ENCODE results near the gene COL1A2. TPM values are rescaled to one million over a fixed set of nuclear protein-coding genes. Genes with fewer than 3 reads are reported as not detected.

COL1A2 gene
- total and polyA plus RNA-seq, 2 of the 8 experiments (the other 6 are each of a cell fraction or from before 2014, with no cell fraction given): 45.2 to 87.2 TPM

DNA sequence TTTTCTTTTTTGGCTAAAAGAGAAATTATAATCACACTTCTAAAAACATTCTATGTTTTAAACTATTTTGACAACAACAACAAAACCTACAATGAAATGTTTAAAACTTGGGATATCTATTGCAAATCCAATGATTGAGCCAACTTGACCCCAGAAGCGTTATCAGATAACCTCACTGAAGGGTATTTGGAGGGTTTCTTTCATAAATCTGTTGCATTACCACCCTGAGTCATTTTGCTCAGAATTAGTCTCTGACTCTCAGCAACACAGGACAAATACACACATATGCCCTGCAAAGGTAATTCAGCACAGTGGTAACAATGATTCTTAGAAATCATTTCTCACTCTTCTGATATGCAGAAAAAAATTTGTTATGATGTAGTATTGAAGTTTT lies 2.3 kb upstream of the COL1A2 start (continued):
- TF ChIP-seq, protein P1, sequence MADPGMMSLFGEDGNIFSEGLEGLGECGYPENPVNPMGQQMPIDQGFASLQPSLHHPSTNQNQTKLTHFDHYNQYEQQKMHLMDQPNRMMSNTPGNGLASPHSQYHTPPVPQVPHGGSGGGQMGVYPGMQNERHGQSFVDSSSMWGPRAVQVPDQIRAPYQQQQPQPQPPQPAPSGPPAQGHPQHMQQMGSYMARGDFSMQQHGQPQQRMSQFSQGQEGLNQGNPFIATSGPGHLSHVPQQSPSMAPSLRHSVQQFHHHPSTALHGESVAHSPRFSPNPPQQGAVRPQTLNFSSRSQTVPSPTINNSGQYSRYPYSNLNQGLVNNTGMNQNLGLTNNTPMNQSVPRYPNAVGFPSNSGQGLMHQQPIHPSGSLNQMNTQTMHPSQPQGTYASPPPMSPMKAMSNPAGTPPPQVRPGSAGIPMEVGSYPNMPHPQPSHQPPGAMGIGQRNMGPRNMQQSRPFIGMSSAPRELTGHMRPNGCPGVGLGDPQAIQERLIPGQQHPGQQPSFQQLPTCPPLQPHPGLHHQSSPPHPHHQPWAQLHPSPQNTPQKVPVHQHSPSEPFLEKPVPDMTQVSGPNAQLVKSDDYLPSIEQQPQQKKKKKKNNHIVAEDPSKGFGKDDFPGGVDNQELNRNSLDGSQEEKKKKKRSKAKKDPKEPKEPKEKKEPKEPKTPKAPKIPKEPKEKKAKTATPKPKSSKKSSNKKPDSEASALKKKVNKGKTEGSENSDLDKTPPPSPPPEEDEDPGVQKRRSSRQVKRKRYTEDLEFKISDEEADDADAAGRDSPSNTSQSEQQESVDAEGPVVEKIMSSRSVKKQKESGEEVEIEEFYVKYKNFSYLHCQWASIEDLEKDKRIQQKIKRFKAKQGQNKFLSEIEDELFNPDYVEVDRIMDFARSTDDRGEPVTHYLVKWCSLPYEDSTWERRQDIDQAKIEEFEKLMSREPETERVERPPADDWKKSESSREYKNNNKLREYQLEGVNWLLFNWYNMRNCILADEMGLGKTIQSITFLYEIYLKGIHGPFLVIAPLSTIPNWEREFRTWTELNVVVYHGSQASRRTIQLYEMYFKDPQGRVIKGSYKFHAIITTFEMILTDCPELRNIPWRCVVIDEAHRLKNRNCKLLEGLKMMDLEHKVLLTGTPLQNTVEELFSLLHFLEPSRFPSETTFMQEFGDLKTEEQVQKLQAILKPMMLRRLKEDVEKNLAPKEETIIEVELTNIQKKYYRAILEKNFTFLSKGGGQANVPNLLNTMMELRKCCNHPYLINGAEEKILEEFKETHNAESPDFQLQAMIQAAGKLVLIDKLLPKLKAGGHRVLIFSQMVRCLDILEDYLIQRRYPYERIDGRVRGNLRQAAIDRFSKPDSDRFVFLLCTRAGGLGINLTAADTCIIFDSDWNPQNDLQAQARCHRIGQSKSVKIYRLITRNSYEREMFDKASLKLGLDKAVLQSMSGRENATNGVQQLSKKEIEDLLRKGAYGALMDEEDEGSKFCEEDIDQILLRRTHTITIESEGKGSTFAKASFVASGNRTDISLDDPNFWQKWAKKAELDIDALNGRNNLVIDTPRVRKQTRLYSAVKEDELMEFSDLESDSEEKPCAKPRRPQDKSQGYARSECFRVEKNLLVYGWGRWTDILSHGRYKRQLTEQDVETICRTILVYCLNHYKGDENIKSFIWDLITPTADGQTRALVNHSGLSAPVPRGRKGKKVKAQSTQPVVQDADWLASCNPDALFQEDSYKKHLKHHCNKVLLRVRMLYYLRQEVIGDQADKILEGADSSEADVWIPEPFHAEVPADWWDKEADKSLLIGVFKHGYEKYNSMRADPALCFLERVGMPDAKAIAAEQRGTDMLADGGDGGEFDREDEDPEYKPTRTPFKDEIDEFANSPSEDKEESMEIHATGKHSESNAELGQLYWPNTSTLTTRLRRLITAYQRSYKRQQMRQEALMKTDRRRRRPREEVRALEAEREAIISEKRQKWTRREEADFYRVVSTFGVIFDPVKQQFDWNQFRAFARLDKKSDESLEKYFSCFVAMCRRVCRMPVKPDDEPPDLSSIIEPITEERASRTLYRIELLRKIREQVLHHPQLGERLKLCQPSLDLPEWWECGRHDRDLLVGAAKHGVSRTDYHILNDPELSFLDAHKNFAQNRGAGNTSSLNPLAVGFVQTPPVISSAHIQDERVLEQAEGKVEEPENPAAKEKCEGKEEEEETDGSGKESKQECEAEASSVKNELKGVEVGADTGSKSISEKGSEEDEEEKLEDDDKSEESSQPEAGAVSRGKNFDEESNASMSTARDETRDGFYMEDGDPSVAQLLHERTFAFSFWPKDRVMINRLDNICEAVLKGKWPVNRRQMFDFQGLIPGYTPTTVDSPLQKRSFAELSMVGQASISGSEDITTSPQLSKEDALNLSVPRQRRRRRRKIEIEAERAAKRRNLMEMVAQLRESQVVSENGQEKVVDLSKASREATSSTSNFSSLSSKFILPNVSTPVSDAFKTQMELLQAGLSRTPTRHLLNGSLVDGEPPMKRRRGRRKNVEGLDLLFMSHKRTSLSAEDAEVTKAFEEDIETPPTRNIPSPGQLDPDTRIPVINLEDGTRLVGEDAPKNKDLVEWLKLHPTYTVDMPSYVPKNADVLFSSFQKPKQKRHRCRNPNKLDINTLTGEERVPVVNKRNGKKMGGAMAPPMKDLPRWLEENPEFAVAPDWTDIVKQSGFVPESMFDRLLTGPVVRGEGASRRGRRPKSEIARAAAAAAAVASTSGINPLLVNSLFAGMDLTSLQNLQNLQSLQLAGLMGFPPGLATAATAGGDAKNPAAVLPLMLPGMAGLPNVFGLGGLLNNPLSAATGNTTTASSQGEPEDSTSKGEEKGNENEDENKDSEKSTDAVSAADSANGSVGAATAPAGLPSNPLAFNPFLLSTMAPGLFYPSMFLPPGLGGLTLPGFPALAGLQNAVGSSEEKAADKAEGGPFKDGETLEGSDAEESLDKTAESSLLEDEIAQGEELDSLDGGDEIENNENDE (IDR thresholded peaks at IDR 0.05; ENCODE audit: insufficient replicate concordance, low read length): no peak
